GM21528 (cell line): ENCODE measurements around the gene MOCS1.

Experiments used
- ATAC-seq: cut with Tn5 transposase; IDR thresholded peaks from one replicate; pipeline ENCODE4 v1.9.1; 2021; ENCODE audit warnings: mild to moderate bottlenecking, moderate library complexity; ENCODE audit not compliant: unreplicated experiment, low FRiP score

MOCS1 gene

GRCh38 chr6:39925931-39926290, 8.4 kb downstream of the MOCS1 start:
- ATAC-seq = no peak

GRCh38 chr6:39925191-39925930, 8.9 kb downstream of the MOCS1 start:
- no peak for ATAC-seq

GRCh38 chr6:39924283-39924682, 10.0 kb downstream of the MOCS1 start:
- ATAC-seq = no peak

DNA sequence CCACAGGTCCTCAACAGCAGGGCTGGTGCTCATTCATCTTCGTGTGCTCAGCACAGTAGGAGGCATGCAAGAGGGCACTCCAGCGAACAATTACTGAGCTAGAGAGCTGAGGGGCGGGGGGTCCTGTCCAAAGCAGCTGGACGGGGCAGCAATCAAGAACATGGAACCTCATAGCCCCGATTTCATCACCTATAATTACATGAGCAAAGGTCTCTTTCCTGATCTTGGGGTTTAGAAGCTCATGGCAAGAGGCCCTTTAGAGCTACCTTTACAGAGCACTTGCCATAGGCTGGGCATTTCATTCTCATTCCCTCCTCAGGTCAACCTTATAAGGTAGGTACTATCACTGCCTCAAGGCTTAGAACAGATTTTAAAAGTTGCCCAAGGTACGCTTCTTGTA, 10.4 kb downstream of the MOCS1 start:
- no peak for ATAC-seq

DNA sequence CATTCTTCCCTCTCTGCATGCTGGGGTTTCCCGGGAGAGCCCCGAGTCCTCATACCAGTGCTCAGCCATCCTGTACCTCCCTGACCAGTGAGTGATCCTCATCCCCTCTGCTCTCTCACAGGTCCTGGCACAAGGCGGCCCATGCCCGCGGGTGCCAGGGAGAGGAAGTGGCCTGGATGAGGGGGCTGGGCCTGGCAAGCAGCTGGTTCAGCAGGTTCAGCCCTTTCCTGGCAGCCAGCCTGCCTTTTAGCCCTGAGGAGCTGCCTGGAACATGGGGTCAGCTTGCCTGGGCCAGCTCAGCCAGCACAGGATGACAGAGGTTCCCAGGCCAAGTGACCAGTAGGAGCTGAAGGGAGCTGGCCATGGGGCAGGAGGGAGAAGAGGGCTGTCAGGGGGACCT, 10.9 kb downstream of the MOCS1 start:
- ATAC-seq = no peak

GRCh38 chr6:39922821-39923220, 11.4 kb downstream of the MOCS1 start:
- no peak for ATAC-seq

DNA sequence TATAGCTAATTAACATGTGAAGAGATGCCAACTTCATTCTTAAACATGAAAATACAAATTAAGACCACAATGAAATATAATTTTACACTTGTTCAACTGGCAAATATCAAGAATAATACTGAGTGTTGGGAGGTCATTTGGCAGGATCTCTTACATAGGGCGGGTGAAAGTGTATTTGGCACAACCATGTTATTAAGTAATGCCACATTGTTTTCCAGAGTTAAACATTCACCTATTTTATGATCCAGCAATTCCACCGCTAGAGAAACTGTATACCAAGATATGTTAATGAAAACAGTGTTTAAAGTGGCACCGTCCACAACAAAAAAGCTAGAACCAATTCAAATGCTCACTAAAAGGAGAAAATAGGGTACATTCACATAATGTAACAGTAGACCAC, 14.1 kb downstream of the MOCS1 start:
- ATAC-seq = no peak

DNA sequence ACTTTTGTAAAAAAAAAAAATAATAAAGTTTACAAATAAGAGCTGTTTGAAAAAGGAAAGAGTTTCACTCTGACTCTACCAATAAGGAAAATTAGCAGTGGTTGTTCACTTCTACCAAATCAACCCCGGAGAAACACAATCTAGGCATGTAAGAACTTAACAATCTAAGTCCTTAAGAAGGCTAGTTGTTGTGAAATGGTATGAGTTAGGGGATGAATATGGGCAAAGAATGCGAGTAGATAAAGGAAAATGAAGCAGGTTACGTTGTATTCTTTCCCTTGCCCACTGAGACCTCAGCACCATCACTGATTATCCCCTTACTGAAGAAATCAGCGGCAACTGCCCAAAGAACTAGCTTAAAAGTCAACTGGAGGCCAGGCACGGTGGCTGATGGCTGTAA, 15.4 kb downstream of the MOCS1 start:
- no peak for ATAC-seq

DNA sequence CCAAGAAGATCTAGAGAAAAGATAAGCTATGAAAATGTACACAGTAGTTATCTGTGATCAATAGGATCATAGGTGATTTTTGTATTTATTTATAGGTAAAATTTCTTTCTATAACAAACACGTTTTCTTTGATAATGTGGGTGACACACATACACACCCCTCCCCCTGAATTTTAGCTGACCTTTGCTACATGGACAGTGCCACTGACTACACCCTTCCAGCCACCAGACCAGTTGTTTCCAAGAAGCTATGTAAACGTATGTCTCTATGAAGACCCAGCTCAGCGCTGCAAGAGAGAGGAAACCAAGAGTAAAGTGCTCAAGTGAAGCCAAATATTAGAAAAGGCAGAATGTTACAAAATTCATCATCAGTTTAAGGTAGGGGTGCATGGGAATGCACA, 16.3 kb downstream of the MOCS1 start:
- ATAC-seq = no peak

DNA sequence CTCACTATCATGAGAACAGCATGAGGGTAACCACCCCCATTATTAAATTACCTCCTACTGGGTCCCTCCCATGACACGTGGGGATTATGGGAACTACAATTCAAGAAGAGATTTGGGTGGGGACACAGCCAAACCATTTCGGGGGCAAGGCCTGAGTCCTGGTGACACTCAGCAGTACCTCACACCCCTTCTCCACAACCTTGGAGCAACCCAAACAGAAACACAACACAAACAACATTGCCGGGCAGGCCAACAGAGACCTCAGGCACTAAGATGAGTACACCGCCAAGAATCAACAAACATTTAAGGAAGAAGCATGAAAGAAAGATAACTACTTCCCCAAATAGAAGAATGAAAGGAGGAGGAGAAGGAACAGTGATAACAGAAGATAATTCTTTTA, 16.9 kb downstream of the MOCS1 start:
- no peak for ATAC-seq

DNA sequence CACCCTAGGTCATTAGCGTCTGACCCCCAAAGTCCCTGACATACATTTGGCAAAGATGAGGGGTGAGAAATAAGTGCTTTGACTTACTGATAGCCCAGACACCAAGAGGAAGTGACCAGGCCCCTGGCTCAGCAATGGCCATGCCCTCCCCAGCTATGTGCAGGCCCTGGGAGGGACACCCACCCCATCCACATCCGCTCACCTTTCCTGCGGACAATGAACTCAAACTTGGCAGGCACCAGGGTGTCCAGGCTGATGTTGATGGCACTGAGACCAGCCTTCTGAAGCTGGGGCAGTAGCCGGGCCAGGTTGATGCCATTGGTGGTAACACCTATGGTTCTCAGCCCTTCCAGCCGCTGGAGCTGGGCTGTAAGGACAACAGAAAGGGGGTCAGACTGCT, 18.4 kb downstream of the MOCS1 start:
- no peak for ATAC-seq

DNA sequence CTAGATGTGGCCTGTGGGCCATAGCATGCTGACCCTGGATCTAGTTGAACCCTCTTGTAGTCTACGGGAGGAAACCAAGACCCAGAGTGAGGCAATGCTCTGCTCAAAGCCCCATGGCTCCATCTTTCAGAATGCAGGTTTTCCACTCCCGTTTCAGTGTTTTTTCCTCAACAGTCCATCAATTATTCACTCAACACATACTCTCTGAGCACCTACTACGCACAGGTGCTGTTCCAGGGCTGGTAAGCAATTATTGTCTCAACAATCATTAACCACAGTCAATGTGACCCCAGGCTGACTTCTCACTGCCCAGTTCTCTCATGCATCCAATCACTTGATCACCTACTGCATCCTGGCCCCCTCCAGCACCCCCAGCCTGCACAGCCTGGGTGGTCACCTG, 20.0 kb downstream of the MOCS1 start:
- ATAC-seq = no peak

DNA sequence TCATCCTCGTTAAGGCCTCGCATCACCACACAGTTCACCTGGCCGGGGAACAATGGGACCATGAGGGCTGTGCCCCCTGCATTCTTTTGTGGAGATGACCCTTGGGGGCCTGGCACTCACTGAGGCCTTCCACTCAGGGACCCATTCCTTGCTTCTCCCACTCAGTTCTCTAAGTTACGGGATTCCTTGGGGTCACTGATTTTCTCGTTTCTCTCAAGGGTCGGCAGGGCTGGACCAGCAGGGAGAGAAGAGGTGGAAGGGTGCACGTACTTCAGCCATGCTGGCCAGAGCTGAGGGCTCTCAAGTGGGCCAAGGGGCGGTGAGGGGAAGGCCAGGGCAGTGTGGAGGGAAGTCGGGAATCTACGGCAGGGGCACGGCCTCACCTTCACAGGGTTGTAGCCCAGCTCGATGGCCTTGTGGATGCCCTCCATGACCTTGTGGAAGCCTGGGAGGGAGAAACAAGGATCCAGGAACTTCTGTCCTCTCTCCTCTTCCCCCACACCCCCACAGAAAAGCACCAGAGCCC, 20.8 kb downstream of the MOCS1 start:
- ATAC-seq = no peak

- no peak for ATAC-seq
Observed at GRCh38 chr6:39912446-39912845, 21.8 kb downstream of the MOCS1 start.

DNA sequence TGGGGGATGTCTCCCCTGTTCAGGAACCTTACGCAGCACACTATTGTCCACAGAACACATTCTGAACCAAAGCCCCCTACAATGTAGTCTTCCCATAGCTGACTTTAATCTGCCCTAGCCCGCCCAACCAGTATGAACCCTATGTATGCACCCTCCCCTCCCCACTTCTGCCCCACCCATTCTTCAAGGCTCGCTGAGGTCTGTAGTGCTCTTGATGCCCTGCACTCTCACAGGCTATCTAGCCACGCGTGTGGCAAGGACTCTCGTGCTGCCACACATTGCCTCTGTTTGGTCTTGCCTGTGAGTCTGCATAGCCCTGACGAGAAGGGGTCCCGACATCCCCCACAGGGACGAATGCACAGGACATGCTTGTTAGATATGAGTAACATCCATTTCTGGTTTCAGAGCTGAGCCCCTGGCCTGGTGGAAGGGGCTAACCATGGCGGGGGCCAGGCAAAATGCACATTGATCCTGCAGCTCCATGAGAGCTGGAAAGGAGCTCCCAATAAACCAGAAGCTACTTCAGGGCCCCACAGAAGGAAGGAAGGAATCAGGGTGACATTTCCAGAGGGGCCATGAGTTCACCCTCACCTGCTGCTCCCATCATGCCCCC, 22.6 kb downstream of the MOCS1 start:
- ATAC-seq = no peak

DNA sequence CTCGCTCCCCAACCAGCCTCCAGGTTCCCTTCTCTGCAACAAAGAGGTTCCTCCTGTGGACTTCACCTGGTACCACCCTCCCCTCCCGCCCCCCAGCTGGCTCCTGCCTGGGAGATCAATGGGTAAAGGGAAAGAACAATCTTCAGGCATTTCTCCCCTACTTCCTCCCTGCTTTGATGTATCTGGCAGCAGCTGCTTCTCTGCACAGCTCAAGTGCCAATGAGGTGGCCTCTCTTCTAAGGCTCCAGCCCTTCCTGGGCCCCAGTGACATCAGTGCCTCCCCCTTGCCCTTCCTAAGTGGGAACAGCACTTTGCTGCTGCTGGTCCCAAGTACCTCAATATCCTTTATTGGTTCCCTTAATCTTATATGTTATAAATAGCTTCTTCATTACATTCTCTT, 23.5 kb downstream of the MOCS1 start:
- no peak for ATAC-seq

GRCh38 chr6:39910164-39910563, 24.1 kb downstream of the MOCS1 start:
- ATAC-seq = no peak

- no peak for ATAC-seq
Observed at GRCh38 chr6:39909701-39910100, 24.6 kb downstream of the MOCS1 start.

GRCh38 chr6:39908838-39909583, 25.3 kb downstream of the MOCS1 start:
- no peak for ATAC-seq

DNA sequence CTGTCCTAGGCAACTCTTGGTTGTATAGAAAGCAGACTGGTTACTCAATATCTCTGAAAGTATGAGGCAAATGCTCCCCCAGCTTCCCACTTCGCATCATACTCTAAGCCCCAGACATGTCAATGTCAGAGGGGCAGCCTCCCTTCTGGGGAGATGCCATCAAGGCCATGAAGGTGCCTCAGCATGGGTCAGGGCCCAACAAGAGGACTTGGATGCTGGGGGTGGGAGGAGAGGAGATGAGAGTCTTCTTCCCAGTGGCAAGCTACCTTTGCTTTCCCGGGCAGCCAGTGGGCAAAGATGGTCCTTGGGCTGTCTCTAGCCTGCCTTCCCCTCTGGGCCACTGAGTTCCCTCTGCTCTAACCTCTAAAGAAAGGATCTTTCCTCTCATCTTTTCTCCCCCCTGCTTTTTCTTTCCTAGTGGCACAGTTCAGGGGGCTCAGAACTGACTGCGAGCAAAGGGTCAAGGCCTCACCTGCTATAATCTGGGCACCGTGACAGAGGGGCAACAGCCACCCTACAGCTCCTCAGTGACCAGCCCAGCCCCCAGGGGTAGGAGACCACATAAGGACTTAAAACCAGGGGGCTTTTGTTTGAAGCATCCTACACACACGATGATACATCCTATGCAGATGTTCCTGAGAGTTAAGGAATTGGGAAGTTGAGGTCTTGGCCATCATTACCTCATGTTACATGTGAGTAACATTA, 26.2 kb downstream of the MOCS1 start:
- no peak for ATAC-seq

GRCh38 chr6:39906318-39906761, 27.9 kb downstream of the MOCS1 start:
- ATAC-seq = no peak
